ENCODE measurements around the gene MRPL12. TPM values are rescaled to one million over a fixed set of nuclear protein-coding genes. Genes with fewer than 3 reads are reported as not detected.

The MRPL12 gene
- total RNA-seq, result 10 to 100 TPM in 2 of 4 donors, 1 to 10 TPM in 1, under 1 TPM in 1; 0.77 to 72.9 (median 19.5) TPM

DNA sequence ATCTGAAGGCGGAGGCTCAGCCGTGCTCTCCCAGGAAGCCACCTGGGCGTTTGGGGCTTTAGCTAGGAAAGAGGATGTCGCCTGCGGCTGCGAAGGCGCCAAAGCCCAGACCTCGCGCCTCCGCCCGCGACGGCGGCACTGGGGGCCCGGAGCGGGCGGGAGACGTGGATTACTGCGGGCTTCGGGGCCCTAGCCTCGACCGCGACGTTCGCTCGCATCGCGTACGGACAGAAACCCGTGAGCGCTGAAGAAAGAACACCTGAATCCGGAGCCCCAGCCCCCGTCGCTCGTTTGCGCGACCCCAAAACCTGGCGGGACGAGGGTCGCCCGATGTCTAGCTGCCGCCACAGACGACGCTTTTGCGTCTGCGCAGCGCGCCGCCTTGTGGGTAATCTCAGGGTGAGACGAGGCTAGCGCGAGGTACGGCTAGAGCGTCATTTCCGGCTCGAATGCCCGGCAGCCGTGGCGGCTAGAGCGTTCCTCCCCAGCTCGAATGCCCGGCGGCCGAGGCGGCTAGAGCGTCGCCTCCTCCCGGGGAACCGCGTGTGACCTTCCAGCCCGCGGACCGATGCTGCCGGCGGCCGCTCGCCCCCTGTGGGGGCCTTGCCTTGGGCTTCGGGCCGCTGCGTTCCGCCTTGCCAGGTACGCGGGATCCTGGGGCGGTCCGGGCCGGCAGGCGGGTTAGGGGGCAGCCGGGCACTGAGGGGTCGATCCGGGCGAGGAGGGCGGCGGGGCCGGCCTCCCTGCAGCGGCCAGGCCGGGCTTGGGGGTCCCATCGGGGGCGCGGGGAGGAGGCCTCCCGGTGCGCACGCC, at the start of gene MRPL12:
Gene MRPL12, plus strand, starts transcription at position 434 of the 813 bp plus-strand sequence. Its CDS starts 135 bp downstream, at position 569.
- H3K27ac ChIP-seq, result peak within 1 kb of the TSS; percentile 82 to 92
- peak within 1 kb of the TSS; percentile 66 to 99 for H3K4me3 ChIP-seq
- no peaks in the 10 kb centered on the region for H3K9me3 ChIP-seq
- H3K27me3 ChIP-seq, result no peaks in the 10 kb centered on the region
- TF ChIP-seq CTCF (IDR thresholded peaks at IDR 0.05), result peak in 2 of 4 experiments; percentile 44
- peak; percentile 68 to 89 for TF ChIP-seq POLR2A (IDR thresholded peaks at IDR 0.05)
- no peaks in the 10 kb centered on the region for H3K36me3 ChIP-seq
- peak; percentile 89 to 92 for DNase-seq
- H3K4me1 ChIP-seq, result peaks cover 0 to 20% of the 10 kb centered on the region in 2 donors
- intact Hi-C loops (cut with DNase I; ENCODE audit: low total_unique reads), result no loop called here

GRCh38 chr17:81655378-81656117, 47.6 kb upstream of the MRPL12 start:
- peaks cover 4 to 6% of the 10 kb centered on the region in 2 donors for H3K27me3 ChIP-seq
- no peaks in the 10 kb centered on the region for H3K9me3 ChIP-seq
- DNase-seq, result no peak
- intact Hi-C loops (cut with DNase I; ENCODE audit: low total_unique reads), result no loop called here
- no peak overlapping the region for H3K4me3 ChIP-seq
- H3K36me3 ChIP-seq, result no peaks in the 10 kb centered on the region
- H3K4me1 ChIP-seq, result no peaks in the 10 kb centered on the region
- H3K27ac ChIP-seq, result no peak overlapping the region
- no peak for TF ChIP-seq POLR2A (IDR thresholded peaks at IDR 0.05)
- no peak for TF ChIP-seq CTCF (IDR thresholded peaks at IDR 0.05)

- H3K27ac ChIP-seq, result no peak within 1 kb of the TSS
- no peaks in the 10 kb centered on the region for H3K36me3 ChIP-seq
- DNase-seq, result no peak
- peaks cover 0 to under 1% of the 10 kb centered on the region in 2 donors for H3K27me3 ChIP-seq
- H3K4me3 ChIP-seq, result no peak within 1 kb of the TSS
- intact Hi-C loops (cut with DNase I; ENCODE audit: low total_unique reads), result no loop called here
- TF ChIP-seq CTCF (IDR thresholded peaks at IDR 0.05) (no peak), POLR2A (IDR thresholded peaks at IDR 0.05) (no peak)
- H3K4me1 ChIP-seq, result no peaks in the 10 kb centered on the region
- H3K9me3 ChIP-seq, result no peaks in the 10 kb centered on the region
Observed at GRCh38 chr17:81656118-81656743, 46.9 kb upstream of the MRPL12 start, which contains the start of gene PDE6G. TSS of gene PDE6G (minus strand) at chr17:81656542. CDS start at chr17:81653305, 3,237 bp downstream.

- H3K4me1 ChIP-seq, result no peaks in the 10 kb centered on the region
- no peaks in the 10 kb centered on the region for H3K36me3 ChIP-seq
- H3K27me3 ChIP-seq, result no peaks in the 10 kb centered on the region
- no peaks in the 10 kb centered on the region for H3K9me3 ChIP-seq
- intact Hi-C loops (cut with DNase I; ENCODE audit: low total_unique reads), result no loop called here
- no peak overlapping the region for H3K4me3 ChIP-seq
- TF ChIP-seq POLR2A (IDR thresholded peaks at IDR 0.05) (no peak), CTCF (IDR thresholded peaks at IDR 0.05) (no peak)
- DNase-seq, result no peak
- H3K27ac ChIP-seq, result no peak overlapping the region
Observed at GRCh38 chr17:81656835-81657234, 46.3 kb upstream of the MRPL12 start.

All from uterus (tissue), 4 donors.